HFFc6 (cell line): ENCODE results near the gene SSTR4. TPM values are rescaled to one million over a fixed set of nuclear protein-coding genes. Genes with fewer than 3 reads are reported as not detected.

Experiments
- DNase-seq: peaks from one replicate; pipeline ENCODE4 v3.0.0-alpha.2; 2018
- H3K27ac Mint-ChIP-seq: 2 replicates; pipeline ENCODE4 v1.8.0; 2020; ENCODE audit warnings: mild to moderate bottlenecking, mixed read lengths
- H3K27me3 Mint-ChIP-seq: 2 replicates; pipeline ENCODE4 v1.8.0; 2021; ENCODE audit warnings: mild to moderate bottlenecking, moderate library complexity, mixed read lengths; ENCODE audit not compliant: insufficient read depth
- H3K36me3 Mint-ChIP-seq: 2 replicates; pipeline ENCODE4 v1.8.0; 2021; ENCODE audit warnings: low read depth, mixed read lengths
- H3K4me1 Mint-ChIP-seq: 2 replicates; pipeline ENCODE4 v1.8.0; 2020; ENCODE audit warnings: low read depth, mixed read lengths
- H3K4me3 Mint-ChIP-seq: 2 replicates; pipeline ENCODE4 v1.8.0; 2020; ENCODE audit warnings: mild to moderate bottlenecking, moderate library complexity, mixed read lengths
- H3K9me3 Mint-ChIP-seq: 2 replicates; pipeline ENCODE4 v1.8.0; 2020; ENCODE audit warnings: mild to moderate bottlenecking, mixed read lengths
- CTCF ChIP-seq: fragments of 200-600 bp; sonication (generic); IDR thresholded peaks from 2 replicates; pipeline ENCODE4 v1.5.0; 2021; ENCODE audit warnings: antibody characterized with exemption, mild to moderate bottlenecking
- total RNA-seq, 6 experiments: library from RNA; stranded (reverse); fragmentation: NEBNext Ultra II Directional; extraction: Animal tissue kit (Norgen Biotek cat#: 25700); gene quantifications; 2 replicates in 1 of 6; 3 replicates in 5 of 6; pipeline ENCODE4 v1.2.3, GENCODE V29; 2021

SSTR4 gene
- total RNA-seq, 6 experiments from 2014 or later: not detected

- no peak overlapping the region for H3K4me3 Mint-ChIP-seq
- no peaks in the 10 kb centered on the region for H3K9me3 Mint-ChIP-seq
- DNase-seq: no peak
- peaks cover 20% of the 10 kb centered on the region for H3K4me1 Mint-ChIP-seq
- H3K27me3 Mint-ChIP-seq: peaks cover 9% of the 10 kb centered on the region
- no peaks in the 10 kb centered on the region for H3K36me3 Mint-ChIP-seq
- no peak overlapping the region for H3K27ac Mint-ChIP-seq
- no peak for TF ChIP-seq CTCF
These were observed 28.5 kb downstream of the SSTR4 start for GRCh38 chr20:23063581-23063980.

GRCh38 chr20:23065266-23066201 lies 30.4 kb downstream of the SSTR4 start:
- H3K27ac Mint-ChIP-seq: no peak overlapping the region
- no peaks in the 10 kb centered on the region for H3K9me3 Mint-ChIP-seq
- DNase-seq: no peak
- peaks cover 15% of the 10 kb centered on the region for H3K27me3 Mint-ChIP-seq
- H3K36me3 Mint-ChIP-seq: no peaks in the 10 kb centered on the region
- TF ChIP-seq CTCF: no peak
- H3K4me1 Mint-ChIP-seq: peaks cover 18% of the 10 kb centered on the region
- H3K4me3 Mint-ChIP-seq: no peak overlapping the region

GRCh38 chr20:23066772-23067171 lies 31.7 kb downstream of the SSTR4 start:
- no peak for TF ChIP-seq CTCF
- Mint-ChIP-seq H3K27ac (no peak overlapping the region), H3K4me3 (no peak overlapping the region), H3K36me3 (no peaks in the 10 kb centered on the region), H3K27me3 (peaks cover 15% of the 10 kb centered on the region), H3K9me3 (no peaks in the 10 kb centered on the region), H3K4me1 (peaks cover 9% of the 10 kb centered on the region)
- no peak for DNase-seq

- no peak overlapping the region for H3K4me3 Mint-ChIP-seq
- no peak for TF ChIP-seq CTCF
- no peaks in the 10 kb centered on the region for H3K9me3 Mint-ChIP-seq
- peaks cover 15% of the 10 kb centered on the region for H3K27me3 Mint-ChIP-seq
- DNase-seq: no peak
- H3K36me3 Mint-ChIP-seq: no peaks in the 10 kb centered on the region
- H3K27ac Mint-ChIP-seq: no peak overlapping the region
- H3K4me1 Mint-ChIP-seq: no peaks in the 10 kb centered on the region
These were observed 33.2 kb downstream of the SSTR4 start for GRCh38 chr20:23068283-23068682.

GRCh38 chr20:23069108-23069507 lies 34.0 kb downstream of the SSTR4 start:
- no peak overlapping the region for H3K27ac Mint-ChIP-seq
- no peaks in the 10 kb centered on the region for H3K36me3 Mint-ChIP-seq
- no peaks in the 10 kb centered on the region for H3K9me3 Mint-ChIP-seq
- H3K4me3 Mint-ChIP-seq: no peak overlapping the region
- TF ChIP-seq CTCF: no peak
- H3K27me3 Mint-ChIP-seq: peaks cover 15% of the 10 kb centered on the region
- H3K4me1 Mint-ChIP-seq: no peaks in the 10 kb centered on the region
- DNase-seq: no peak
